Measurements from ENCODE around the gene GFER. TPM values are rescaled to one million over a fixed set of nuclear protein-coding genes. Genes with fewer than 3 reads are reported as not detected.

The GFER gene
- total RNA-seq, 1 experiment from 2014 or later, result 58.5 TPM

DNA sequence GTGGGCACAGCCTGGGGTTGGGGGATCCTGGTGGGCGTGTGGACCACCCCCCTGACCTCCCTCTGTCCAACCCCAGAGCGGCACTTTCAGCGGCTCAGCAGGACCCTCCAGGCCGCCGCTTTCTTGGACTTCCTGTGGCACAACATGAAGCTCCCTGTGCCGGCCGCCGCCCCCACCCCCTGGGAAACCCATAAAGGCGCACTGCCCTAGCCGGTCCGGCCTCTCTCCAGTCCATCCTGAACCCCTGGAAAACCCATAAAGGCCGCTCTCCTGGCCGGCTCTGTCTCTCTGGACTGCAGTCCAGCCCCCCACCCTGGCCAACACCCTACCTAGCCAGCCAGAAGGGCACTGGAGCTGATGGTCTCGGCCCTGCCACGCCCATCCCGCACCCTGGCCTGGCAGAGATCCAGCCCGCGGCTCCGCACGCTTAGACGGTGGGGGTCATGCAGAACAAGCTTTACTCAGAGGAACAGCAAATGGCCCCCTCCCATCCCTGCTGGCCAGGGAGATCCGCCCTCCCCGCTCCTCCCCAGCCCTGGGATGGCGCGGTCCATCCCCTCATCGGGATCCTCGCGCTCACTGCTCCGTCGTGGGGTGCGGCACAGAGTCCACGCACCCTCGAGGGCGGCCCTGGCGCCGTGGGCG, 5.4 kb upstream of the GFER start:
- no peak overlapping the region for H3K27ac Mint-ChIP-seq
- DNase-seq (ENCODE audit: low spot score) (peak; percentile 45), ATAC-seq (peak; percentile 4)
- peaks cover 19% of the 10 kb centered on the region for H3K4me1 Mint-ChIP-seq
- ChIA-PET POLR2A (interaction anchor here (1.1 to 1.6 kb wide), 3 partner anchors 13 to 35 kb away, joined by 3 to 7 read pairs (median 3); partner anchors contain the start of genes MSRB1 and RPS2), CTCF (interaction anchor here (1.1 to 4.4 kb wide), 6 partner anchors 14 to 196 kb away, joined by 3 to 19 read pairs (median 4); partner anchors contain the start of genes NUBP2, SPSB3 and TRAF7)
- no peaks in the 10 kb centered on the region for H3K9me3 Mint-ChIP-seq
- H3K36me3 Mint-ChIP-seq, result peaks cover 10% of the 10 kb centered on the region
- H3K27me3 Mint-ChIP-seq (ENCODE audit: low read depth), result peaks cover 39% of the 10 kb centered on the region
- H3K4me3 Mint-ChIP-seq, result peak overlapping the region; percentile 42
- TF ChIP-seq, protein P1, sequence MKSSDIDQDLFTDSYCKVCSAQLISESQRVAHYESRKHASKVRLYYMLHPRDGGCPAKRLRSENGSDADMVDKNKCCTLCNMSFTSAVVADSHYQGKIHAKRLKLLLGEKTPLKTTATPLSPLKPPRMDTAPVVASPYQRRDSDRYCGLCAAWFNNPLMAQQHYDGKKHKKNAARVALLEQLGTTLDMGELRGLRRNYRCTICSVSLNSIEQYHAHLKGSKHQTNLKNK (CRISPR knock-in tag; IDR thresholded peaks at IDR 0.05), result no peak
- no peak for TF ChIP-seq ZNF138 (CRISPR knock-in tag; conservative IDR thresholded peaks at IDR 0.05)
- no peak for TF ChIP-seq TCF7 (CRISPR knock-in tag; IDR thresholded peaks at IDR 0.05; ENCODE audit: low read depth)
- no peak for TF ChIP-seq OVOL2 (CRISPR knock-in tag; IDR thresholded peaks at IDR 0.05; ENCODE audit: borderline replicate concordance)
- TF ChIP-seq, protein P2, sequence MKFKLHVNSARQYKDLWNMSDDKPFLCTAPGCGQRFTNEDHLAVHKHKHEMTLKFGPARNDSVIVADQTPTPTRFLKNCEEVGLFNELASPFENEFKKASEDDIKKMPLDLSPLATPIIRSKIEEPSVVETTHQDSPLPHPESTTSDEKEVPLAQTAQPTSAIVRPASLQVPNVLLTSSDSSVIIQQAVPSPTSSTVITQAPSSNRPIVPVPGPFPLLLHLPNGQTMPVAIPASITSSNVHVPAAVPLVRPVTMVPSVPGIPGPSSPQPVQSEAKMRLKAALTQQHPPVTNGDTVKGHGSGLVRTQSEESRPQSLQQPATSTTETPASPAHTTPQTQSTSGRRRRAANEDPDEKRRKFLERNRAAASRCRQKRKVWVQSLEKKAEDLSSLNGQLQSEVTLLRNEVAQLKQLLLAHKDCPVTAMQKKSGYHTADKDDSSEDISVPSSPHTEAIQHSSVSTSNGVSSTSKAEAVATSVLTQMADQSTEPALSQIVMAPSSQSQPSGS (CRISPR knock-in tag; IDR thresholded peaks at IDR 0.05; ENCODE audit: borderline replicate concordance, low read depth), result no peak
- TF ChIP-seq JUN (CRISPR knock-in tag; IDR thresholded peaks at IDR 0.05), result no peak
- TF ChIP-seq ESRRA (CRISPR knock-in tag; IDR thresholded peaks at IDR 0.05; ENCODE audit: borderline replicate concordance), result no peak
- TF ChIP-seq MYBL2 (CRISPR knock-in tag; IDR thresholded peaks at IDR 0.05), result 0 out of 2 replicates have a peak, but pooled peaks have one; percentile 2
- TF ChIP-seq NR2C2 (CRISPR knock-in tag; IDR thresholded peaks at IDR 0.05), result no peak
- TF ChIP-seq, protein P3, sequence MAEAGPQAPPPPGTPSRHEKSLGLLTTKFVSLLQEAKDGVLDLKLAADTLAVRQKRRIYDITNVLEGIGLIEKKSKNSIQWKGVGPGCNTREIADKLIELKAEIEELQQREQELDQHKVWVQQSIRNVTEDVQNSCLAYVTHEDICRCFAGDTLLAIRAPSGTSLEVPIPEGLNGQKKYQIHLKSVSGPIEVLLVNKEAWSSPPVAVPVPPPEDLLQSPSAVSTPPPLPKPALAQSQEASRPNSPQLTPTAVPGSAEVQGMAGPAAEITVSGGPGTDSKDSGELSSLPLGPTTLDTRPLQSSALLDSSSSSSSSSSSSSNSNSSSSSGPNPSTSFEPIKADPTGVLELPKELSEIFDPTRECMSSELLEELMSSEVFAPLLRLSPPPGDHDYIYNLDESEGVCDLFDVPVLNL (CRISPR knock-in tag; IDR thresholded peaks at IDR 0.05; ENCODE audit: borderline replicate concordance, low read depth), result no peak
- no peak for TF ChIP-seq ZNF121 (CRISPR knock-in tag; IDR thresholded peaks at IDR 0.05)
- TF ChIP-seq CREM (CRISPR knock-in tag; IDR thresholded peaks at IDR 0.05), result no peak
- no peak for TF ChIP-seq ZNF263 (CRISPR knock-in tag; IDR thresholded peaks at IDR 0.05; ENCODE audit: low read depth)
- no peak for TF ChIP-seq CREB1 (CRISPR knock-in tag; IDR thresholded peaks at IDR 0.05)
- TF ChIP-seq, protein P4, sequence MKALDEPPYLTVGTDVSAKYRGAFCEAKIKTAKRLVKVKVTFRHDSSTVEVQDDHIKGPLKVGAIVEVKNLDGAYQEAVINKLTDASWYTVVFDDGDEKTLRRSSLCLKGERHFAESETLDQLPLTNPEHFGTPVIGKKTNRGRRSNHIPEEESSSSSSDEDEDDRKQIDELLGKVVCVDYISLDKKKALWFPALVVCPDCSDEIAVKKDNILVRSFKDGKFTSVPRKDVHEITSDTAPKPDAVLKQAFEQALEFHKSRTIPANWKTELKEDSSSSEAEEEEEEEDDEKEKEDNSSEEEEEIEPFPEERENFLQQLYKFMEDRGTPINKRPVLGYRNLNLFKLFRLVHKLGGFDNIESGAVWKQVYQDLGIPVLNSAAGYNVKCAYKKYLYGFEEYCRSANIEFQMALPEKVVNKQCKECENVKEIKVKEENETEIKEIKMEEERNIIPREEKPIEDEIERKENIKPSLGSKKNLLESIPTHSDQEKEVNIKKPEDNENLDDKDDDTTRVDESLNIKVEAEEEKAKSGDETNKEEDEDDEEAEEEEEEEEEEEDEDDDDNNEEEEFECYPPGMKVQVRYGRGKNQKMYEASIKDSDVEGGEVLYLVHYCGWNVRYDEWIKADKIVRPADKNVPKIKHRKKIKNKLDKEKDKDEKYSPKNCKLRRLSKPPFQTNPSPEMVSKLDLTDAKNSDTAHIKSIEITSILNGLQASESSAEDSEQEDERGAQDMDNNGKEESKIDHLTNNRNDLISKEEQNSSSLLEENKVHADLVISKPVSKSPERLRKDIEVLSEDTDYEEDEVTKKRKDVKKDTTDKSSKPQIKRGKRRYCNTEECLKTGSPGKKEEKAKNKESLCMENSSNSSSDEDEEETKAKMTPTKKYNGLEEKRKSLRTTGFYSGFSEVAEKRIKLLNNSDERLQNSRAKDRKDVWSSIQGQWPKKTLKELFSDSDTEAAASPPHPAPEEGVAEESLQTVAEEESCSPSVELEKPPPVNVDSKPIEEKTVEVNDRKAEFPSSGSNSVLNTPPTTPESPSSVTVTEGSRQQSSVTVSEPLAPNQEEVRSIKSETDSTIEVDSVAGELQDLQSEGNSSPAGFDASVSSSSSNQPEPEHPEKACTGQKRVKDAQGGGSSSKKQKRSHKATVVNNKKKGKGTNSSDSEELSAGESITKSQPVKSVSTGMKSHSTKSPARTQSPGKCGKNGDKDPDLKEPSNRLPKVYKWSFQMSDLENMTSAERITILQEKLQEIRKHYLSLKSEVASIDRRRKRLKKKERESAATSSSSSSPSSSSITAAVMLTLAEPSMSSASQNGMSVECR (CRISPR knock-in tag; IDR thresholded peaks at IDR 0.05; ENCODE audit: borderline replicate concordance), result peak; percentile 46; the same call in 1 of the 2 replicates
- no peak for TF ChIP-seq NFE2L1 (CRISPR knock-in tag; IDR thresholded peaks at IDR 0.05)
- TF ChIP-seq, protein P5, sequence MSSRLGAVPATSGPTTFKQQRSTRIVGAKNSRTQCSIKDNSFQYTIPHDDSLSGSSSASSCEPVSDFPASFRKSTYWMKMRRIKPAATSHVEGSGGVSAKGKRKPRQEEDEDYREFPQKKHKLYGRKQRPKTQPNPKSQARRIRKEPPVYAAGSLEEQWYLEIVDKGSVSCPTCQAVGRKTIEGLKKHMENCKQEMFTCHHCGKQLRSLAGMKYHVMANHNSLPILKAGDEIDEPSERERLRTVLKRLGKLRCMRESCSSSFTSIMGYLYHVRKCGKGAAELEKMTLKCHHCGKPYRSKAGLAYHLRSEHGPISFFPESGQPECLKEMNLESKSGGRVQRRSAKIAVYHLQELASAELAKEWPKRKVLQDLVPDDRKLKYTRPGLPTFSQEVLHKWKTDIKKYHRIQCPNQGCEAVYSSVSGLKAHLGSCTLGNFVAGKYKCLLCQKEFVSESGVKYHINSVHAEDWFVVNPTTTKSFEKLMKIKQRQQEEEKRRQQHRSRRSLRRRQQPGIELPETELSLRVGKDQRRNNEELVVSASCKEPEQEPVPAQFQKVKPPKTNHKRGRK (CRISPR knock-in tag; IDR thresholded peaks at IDR 0.05; ENCODE audit: borderline replicate concordance), result no peak
- no peak for TF ChIP-seq GABPB1 (CRISPR knock-in tag; IDR thresholded peaks at IDR 0.05)
- TF ChIP-seq, protein P6, sequence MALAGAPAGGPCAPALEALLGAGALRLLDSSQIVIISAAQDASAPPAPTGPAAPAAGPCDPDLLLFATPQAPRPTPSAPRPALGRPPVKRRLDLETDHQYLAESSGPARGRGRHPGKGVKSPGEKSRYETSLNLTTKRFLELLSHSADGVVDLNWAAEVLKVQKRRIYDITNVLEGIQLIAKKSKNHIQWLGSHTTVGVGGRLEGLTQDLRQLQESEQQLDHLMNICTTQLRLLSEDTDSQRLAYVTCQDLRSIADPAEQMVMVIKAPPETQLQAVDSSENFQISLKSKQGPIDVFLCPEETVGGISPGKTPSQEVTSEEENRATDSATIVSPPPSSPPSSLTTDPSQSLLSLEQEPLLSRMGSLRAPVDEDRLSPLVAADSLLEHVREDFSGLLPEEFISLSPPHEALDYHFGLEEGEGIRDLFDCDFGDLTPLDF (CRISPR knock-in tag; IDR thresholded peaks at IDR 0.05), result no peak
- no peak for TF ChIP-seq TEAD1 (CRISPR knock-in tag; IDR thresholded peaks at IDR 0.05)
- TF ChIP-seq ETV6 (CRISPR knock-in tag; IDR thresholded peaks at IDR 0.05), result no peak
- TF ChIP-seq, protein P7, sequence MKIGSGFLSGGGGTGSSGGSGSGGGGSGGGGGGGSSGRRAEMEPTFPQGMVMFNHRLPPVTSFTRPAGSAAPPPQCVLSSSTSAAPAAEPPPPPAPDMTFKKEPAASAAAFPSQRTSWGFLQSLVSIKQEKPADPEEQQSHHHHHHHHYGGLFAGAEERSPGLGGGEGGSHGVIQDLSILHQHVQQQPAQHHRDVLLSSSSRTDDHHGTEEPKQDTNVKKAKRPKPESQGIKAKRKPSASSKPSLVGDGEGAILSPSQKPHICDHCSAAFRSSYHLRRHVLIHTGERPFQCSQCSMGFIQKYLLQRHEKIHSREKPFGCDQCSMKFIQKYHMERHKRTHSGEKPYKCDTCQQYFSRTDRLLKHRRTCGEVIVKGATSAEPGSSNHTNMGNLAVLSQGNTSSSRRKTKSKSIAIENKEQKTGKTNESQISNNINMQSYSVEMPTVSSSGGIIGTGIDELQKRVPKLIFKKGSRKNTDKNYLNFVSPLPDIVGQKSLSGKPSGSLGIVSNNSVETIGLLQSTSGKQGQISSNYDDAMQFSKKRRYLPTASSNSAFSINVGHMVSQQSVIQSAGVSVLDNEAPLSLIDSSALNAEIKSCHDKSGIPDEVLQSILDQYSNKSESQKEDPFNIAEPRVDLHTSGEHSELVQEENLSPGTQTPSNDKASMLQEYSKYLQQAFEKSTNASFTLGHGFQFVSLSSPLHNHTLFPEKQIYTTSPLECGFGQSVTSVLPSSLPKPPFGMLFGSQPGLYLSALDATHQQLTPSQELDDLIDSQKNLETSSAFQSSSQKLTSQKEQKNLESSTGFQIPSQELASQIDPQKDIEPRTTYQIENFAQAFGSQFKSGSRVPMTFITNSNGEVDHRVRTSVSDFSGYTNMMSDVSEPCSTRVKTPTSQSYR (CRISPR knock-in tag; IDR thresholded peaks at IDR 0.05), result peak; percentile 13; the same call in 1 of the 2 replicates
- TF ChIP-seq, protein P8, sequence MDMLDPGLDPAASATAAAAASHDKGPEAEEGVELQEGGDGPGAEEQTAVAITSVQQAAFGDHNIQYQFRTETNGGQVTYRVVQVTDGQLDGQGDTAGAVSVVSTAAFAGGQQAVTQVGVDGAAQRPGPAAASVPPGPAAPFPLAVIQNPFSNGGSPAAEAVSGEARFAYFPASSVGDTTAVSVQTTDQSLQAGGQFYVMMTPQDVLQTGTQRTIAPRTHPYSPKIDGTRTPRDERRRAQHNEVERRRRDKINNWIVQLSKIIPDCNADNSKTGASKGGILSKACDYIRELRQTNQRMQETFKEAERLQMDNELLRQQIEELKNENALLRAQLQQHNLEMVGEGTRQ (CRISPR knock-in tag; IDR thresholded peaks at IDR 0.05), result no peak
- no peak for TF ChIP-seq NR3C1 (CRISPR knock-in tag; conservative IDR thresholded peaks at IDR 0.05; ENCODE audit: low read depth)
